Aorta (tissue), 5 donors: ENCODE results near the gene ZBTB1. TPM values are rescaled to one million over a fixed set of nuclear protein-coding genes. Genes with fewer than 3 reads are reported as not detected.

Experiments used
- ATAC-seq: fragments of 200-7000 bp; cut with Tn5 transposase; one replicate; pipeline ENCODE4 v1.9.1; 2022; ENCODE audit warnings: moderate library complexity; ENCODE audit not compliant: low FRiP score
- DNase-seq, 2 donors: peaks; one replicate each; pipeline ENCODE4 v3.0.0-alpha.2; 2020
- H3K27ac ChIP-seq, 2 donors: one replicate each; pipeline ENCODE4 v1.5.1; 2013; ENCODE audit warnings: low read length in 2 of 2, mild to moderate bottlenecking in 2 of 2, moderate library complexity in 2 of 2, control low read depth in 1 of 2, inconsistent platforms in 1 of 2, low read depth in 1 of 2
- H3K27me3 ChIP-seq, 2 donors: one replicate each; pipeline ENCODE4 v1.6.1; 2013; ENCODE audit warnings: control low read depth in 1 of 2, low read length in 1 of 2, mild to moderate bottlenecking in 1 of 2, moderate library complexity in 1 of 2; ENCODE audit not compliant: insufficient read depth in 2 of 2, control insufficient read depth in 1 of 2
- H3K36me3 ChIP-seq, 2 donors: one replicate each; pipeline ENCODE4 v1.6.1; 2013; ENCODE audit warnings: control low read depth in 1 of 2, low read length in 1 of 2, mild to moderate bottlenecking in 1 of 2; ENCODE audit not compliant: insufficient read depth in 2 of 2, control insufficient read depth in 1 of 2
- H3K4me1 ChIP-seq, 2 donors: one replicate each; pipeline ENCODE4 v1.6.1; 2013; ENCODE audit warnings: low read length in 2 of 2, control low read depth in 1 of 2, mild to moderate bottlenecking in 1 of 2, moderate library complexity in 1 of 2; ENCODE audit not compliant: insufficient read depth in 2 of 2, control insufficient read depth in 1 of 2
- H3K4me3 ChIP-seq, 2 donors: one replicate each; pipeline ENCODE4 v1.5.1; 2013; ENCODE audit warnings: low read length in 2 of 2, control low read depth in 1 of 2, mild to moderate bottlenecking in 1 of 2
- H3K9me3 ChIP-seq: one replicate; pipeline ENCODE4 v1.6.1; 2013; ENCODE audit warnings: mild to moderate bottlenecking, low read length; ENCODE audit not compliant: control insufficient read depth
- WGBS, 2 donors: extraction: QIAGEN DNeasy Blood & Tissue Kit; methylation state at CpG; one replicate each; pipeline ENCODE4 v1.1.7; 2013; 5-methylcytosine and 5-hydroxymethylcytosine counted together
- intact Hi-C, 2 donors: fragments of 100-400 bp; cut with DNase I; formaldehyde crosslinking; loops; one replicate each; pipeline versions ENCODE4 v1.14.2 to v1.15.0; 2022
- polyA plus RNA-seq, 2 donors: library from polyadenylated mRNA; stranded (reverse); fragments of 200-250 nt; gene quantifications; one replicate each; pipeline ENCODE4 v1.2.3, GENCODE V29; 2013
- total RNA-seq, 2 donors: library from RNA; stranded (reverse); fragmentation: NEBNext Ultra II Directional; extraction: Animal tissue kit (Norgen Biotek cat#: 25700); gene quantifications; one replicate each; pipeline ENCODE4 v1.2.1, GENCODE V29; 2021
- donor health status: healthy with polysubstance abuse.
- donor health status: Bipolar disorder and iron deficiency.
- donor health status: DM: no; HTN: no; CAD: no.
- donor health status: DM: no; HTN: no; CAD: no.
- donor health status: DM: yes; HTN: yes; CAD: no.

Gene ZBTB1
- total and polyA plus RNA-seq, 4 donors: 14.0 to 63.8 (median 27.3) TPM

GRCh38 chr14:64467101-64467500, 37.5 kb upstream of the ZBTB1 start:
- no peak for DNase-seq
- WGBS, 2 donors: 64% methylated on average over 3 of the region's 3 CpGs
- no peaks in the 10 kb centered on the region for H3K36me3 ChIP-seq
- no peak overlapping the region for H3K4me3 ChIP-seq
- peaks cover 0 to 1% of the 10 kb centered on the region in 2 donors for H3K4me1 ChIP-seq
- intact Hi-C loops: loop anchor here in 1 of 2 donors (2.0 kb wide), 1 partner anchor 128 kb away; no protein-coding TSS in a partner anchor
- no peaks in the 10 kb centered on the region for H3K9me3 ChIP-seq
- H3K27ac ChIP-seq: no peak overlapping the region
- H3K27me3 ChIP-seq: no peaks in the 10 kb centered on the region
- ATAC-seq: no peak

DNA sequence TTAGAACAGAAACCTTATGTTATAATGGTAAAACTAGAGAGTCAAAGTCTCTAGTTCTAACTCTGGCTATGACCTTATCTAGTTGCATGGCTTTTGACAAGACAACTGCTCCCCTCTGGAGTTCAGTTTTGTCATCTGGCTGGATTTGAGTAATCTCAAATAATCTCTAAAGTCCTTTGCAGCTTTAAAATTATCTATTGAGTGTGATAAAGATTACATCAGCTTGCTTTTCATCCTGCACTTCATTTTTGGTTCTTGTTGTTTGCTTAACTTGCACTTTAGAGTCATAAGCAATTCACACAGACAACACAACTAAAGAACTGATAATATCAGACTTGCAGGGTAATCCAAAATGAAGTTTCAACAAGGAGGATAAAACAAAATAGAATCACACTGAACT, 37.0 kb upstream of the ZBTB1 start:
- peaks cover 0 to 1% of the 10 kb centered on the region in 2 donors for H3K4me1 ChIP-seq
- H3K27ac ChIP-seq: no peak overlapping the region
- no peaks in the 10 kb centered on the region for H3K9me3 ChIP-seq
- DNase-seq: no peak
- no peaks in the 10 kb centered on the region for H3K27me3 ChIP-seq
- ATAC-seq: no peak
- no peak overlapping the region for H3K4me3 ChIP-seq
- H3K36me3 ChIP-seq: no peaks in the 10 kb centered on the region
- intact Hi-C loops: loop anchor here in 1 of 2 donors (2.0 kb wide), 1 partner anchor 129 kb away; no protein-coding TSS in a partner anchor

GRCh38 chr14:64468451-64468850, 36.1 kb upstream of the ZBTB1 start:
- Histone ChIP-seq H3K4me3 (no peak overlapping the region), H3K27ac (no peak overlapping the region), H3K4me1 (peaks cover 0 to 1% of the 10 kb centered on the region in 2 donors), H3K27me3 (no peaks in the 10 kb centered on the region), H3K36me3 (no peaks in the 10 kb centered on the region), H3K9me3 (no peaks in the 10 kb centered on the region)
- DNase-seq: no peak
- intact Hi-C loops: no loop called here
- ATAC-seq: no peak
- 51 to 66% methylated on average over 3 of the region's 3 CpGs for WGBS, 2 donors

DNA sequence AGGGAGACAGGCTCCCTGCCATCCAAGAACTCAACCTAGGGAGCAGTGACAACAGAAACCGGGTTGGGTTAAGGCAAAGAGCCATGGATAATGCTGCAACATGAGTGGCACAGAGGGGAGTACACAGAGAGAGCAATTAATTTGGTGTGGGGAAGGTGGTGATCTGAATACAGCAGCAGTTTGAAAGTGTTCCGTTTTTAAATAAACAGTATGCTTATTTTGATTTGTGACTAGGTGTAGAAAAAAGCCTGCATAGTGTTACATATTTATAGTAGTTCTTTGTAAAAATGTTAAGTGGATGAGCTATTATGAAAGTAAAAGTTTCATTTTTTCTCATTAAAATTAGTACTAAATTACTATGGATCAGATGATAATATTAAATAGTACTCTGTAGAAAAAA, 30.5 kb upstream of the ZBTB1 start:
- H3K27me3 ChIP-seq: no peaks in the 10 kb centered on the region
- ATAC-seq (no peak), DNase-seq (no peak)
- no peaks in the 10 kb centered on the region for H3K36me3 ChIP-seq
- no peaks in the 10 kb centered on the region for H3K4me1 ChIP-seq
- no peak overlapping the region for H3K27ac ChIP-seq
- 51 to 52% methylated on average over 2 of the region's 2 CpGs for WGBS, 2 donors
- no peak overlapping the region for H3K4me3 ChIP-seq
- intact Hi-C loops: no loop called here
- H3K9me3 ChIP-seq: no peaks in the 10 kb centered on the region

DNA sequence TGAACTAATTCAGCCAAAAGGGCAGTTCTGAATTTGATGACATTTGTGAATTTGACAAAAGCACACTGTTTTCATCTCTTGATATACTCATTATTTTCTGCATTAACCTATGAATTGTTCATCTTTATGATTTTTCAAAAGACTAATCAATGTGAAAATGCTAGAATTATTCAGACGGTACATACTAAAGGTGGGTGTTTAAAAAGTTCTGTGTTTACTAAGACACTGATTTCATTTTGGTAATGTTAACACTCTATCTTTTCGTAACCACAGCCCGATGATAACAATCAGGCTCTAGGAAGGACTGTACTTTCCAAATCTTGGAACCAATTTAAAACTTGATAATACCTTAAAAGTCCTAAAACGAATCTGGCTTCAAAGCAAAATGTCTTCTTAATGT, 29.9 kb upstream of the ZBTB1 start:
- Histone ChIP-seq H3K9me3 (no peaks in the 10 kb centered on the region), H3K27ac (no peak overlapping the region), H3K4me1 (no peaks in the 10 kb centered on the region), H3K27me3 (no peaks in the 10 kb centered on the region), H3K36me3 (no peaks in the 10 kb centered on the region), H3K4me3 (no peak overlapping the region)
- ATAC-seq (no peak), DNase-seq (no peak)
- intact Hi-C loops: loop anchor here in 1 of 2 donors (5.0 kb wide), 1 partner anchor 42 kb away; no protein-coding TSS in a partner anchor
- WGBS, 2 donors: 68 to 81% methylated on average over 4 of the region's 4 CpGs

DNA sequence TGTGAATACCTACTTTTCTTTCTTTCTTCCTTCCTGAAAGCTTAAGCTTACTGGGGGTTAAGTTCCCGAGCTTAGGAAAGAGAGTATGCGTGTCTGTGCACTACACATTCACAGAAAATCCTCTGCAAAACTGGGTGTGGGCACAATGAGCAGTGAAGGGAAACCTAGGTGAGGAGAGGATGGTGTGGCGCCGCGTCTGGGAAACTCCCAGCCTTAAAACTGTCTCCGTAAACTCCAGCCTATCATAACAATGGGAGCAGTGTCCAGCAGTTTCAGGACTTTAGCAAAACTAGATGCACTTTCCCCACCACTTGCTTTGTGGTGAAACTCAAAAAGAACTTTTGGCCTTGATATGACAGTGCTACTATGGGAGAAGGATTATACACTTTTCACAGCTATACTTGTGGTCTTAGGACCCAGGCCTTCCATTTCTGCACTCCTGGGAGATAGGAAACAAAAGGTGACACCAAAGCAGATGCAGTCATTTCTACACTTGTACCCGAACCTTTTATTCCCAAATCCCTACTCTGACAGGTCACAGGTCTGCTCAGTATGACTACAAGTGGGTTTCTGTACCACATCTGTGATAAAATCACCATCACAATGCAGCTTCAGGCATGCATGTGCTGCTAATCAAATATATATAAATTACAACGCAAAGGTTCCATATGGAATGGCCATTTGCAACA, 28.8 kb upstream of the ZBTB1 start:
- H3K27me3 ChIP-seq: no peaks in the 10 kb centered on the region
- no peak overlapping the region for H3K4me3 ChIP-seq
- DNase-seq: no peak
- 84% methylated on average over 8 of the region's 8 CpGs for WGBS, 2 donors
- ATAC-seq: no peak
- no peaks in the 10 kb centered on the region for H3K4me1 ChIP-seq
- H3K9me3 ChIP-seq: no peaks in the 10 kb centered on the region
- intact Hi-C loops: loop anchor here (2.0 to 5.0 kb wide), 2 partner anchors 43 to 45 kb away; no protein-coding TSS in a partner anchor
- no peak overlapping the region for H3K27ac ChIP-seq
- H3K36me3 ChIP-seq: no peaks in the 10 kb centered on the region

DNA sequence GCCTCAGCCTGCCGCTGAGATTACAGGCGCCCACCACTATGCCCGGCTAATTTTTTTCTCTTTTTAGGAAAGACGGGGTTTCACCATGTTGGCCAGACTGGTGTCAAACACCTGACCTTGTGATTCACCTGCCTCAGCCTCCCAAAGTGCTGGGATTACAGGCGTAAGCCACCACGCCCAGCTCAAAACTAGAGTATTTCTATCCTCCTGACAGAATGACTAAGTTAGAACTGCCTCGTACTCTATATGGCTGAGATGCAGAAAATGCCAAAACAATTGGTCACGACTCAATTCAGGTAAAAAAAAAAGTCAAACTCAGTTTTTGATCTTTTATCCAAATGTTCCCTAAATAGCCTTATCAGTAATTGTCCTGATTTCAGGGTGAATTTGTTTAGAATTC, 28.1 kb upstream of the ZBTB1 start:
- H3K4me1 ChIP-seq: no peaks in the 10 kb centered on the region
- no peak overlapping the region for H3K27ac ChIP-seq
- intact Hi-C loops: loop anchor here (2.0 to 5.0 kb wide), 2 partner anchors 44 to 46 kb away; no protein-coding TSS in a partner anchor
- no peaks in the 10 kb centered on the region for H3K9me3 ChIP-seq
- DNase-seq (no peak), ATAC-seq (no peak)
- H3K36me3 ChIP-seq: no peaks in the 10 kb centered on the region
- H3K4me3 ChIP-seq: no peak overlapping the region
- WGBS, 2 donors: 90 to 93% methylated on average over 6 to 8 of the region's 8 CpGs
- no peaks in the 10 kb centered on the region for H3K27me3 ChIP-seq

DNA sequence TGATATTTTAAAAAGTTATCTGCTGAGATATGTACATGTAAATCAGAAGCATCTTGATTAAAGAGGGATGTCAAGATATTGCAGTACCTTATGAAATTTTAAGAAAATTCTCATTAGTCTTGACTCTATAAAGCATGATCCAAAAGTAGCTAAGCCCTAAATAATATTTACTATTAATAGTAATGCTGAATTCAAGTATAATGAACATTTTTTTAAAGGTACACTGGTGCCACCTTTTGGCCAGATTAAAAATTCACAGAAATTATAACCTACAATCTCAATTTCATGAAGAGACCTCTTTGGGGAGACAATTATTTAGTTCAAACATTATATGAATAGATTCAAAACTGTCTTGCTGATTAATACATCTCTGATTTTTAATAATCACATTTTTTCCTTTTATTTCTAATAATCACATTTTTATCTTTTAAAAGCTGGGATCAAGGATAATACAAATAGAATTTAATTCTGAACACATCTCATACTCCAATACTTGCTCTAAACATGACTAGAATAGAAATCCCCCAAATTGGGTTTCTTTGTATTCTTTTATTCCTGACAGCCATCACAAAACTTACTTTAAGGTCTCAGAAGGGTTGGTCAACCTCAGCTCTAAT, 25.8 kb upstream of the ZBTB1 start:
- Histone ChIP-seq H3K4me3 (no peak overlapping the region), H3K36me3 (no peaks in the 10 kb centered on the region), H3K4me1 (no peaks in the 10 kb centered on the region), H3K9me3 (no peaks in the 10 kb centered on the region), H3K27ac (no peak overlapping the region), H3K27me3 (no peaks in the 10 kb centered on the region)
- intact Hi-C loops: loop anchor here (2.0 to 5.0 kb wide), 2 partner anchors 46 to 134 kb away; no protein-coding TSS in a partner anchor
- ATAC-seq (peak; percentile 50), DNase-seq (no peak)

- intact Hi-C loops: no loop called here
- no peak for ATAC-seq
Observed at GRCh38 chr14:64488590-64489099, 15.9 kb upstream of the ZBTB1 start.

More at GRCh38 chr14:64488590-64489099, 15.9 kb upstream of the ZBTB1 start:
- no peak for DNase-seq
- no peak overlapping the region for H3K27ac ChIP-seq
- no peaks in the 10 kb centered on the region for H3K4me1 ChIP-seq
- H3K36me3 ChIP-seq: peaks cover 0 to 2% of the 10 kb centered on the region in 2 donors
- no peak overlapping the region for H3K4me3 ChIP-seq
- H3K9me3 ChIP-seq: no peaks in the 10 kb centered on the region
- 76 to 86% methylated on average over 5 of the region's 5 CpGs for WGBS, 2 donors
- H3K27me3 ChIP-seq: no peaks in the 10 kb centered on the region
